ENCODE results near the gene HIVEP3. TPM values are rescaled to one million over a fixed set of nuclear protein-coding genes. Genes with fewer than 3 reads are reported as not detected.

The HIVEP3 gene
- total RNA-seq, 2 donors from 2014 or later = 13.3 to 25.0 TPM

GRCh38 chr1:41762777-41763176 is 155.9 kb downstream of the HIVEP3 start:
- Mint-ChIP-seq H3K9me3 (peaks cover 7 to 17% of the 10 kb centered on the region in 2 donors), H3K36me3 (peaks cover 0 to 7% of the 10 kb centered on the region in 2 donors), H3K27ac (no peak overlapping the region)
- DNase-seq (ENCODE audit: low spot score in 2 of 2) (no peak), ATAC-seq (no peak)

GRCh38 chr1:41762251-41762650 is 156.5 kb downstream of the HIVEP3 start:
- peaks cover 0 to 5% of the 10 kb centered on the region in 2 donors for H3K36me3 Mint-ChIP-seq
- no peak overlapping the region for H3K27ac Mint-ChIP-seq
- ATAC-seq = no peak
- no peak for DNase-seq (ENCODE audit: low spot score in 2 of 2)
- peaks cover 7 to 17% of the 10 kb centered on the region in 2 donors for H3K9me3 Mint-ChIP-seq

GRCh38 chr1:41758904-41759548 is 159.7 kb downstream of the HIVEP3 start:
- no peak for ATAC-seq
- Mint-ChIP-seq H3K27ac (no peak overlapping the region), H3K9me3 (peaks cover 7 to 17% of the 10 kb centered on the region in 2 donors), H3K36me3 (peaks cover 0 to 5% of the 10 kb centered on the region in 2 donors)
- DNase-seq (ENCODE audit: low spot score in 2 of 2) = no peak

- Mint-ChIP-seq H3K9me3 (peaks cover 7 to 17% of the 10 kb centered on the region in 2 donors), H3K36me3 (peaks cover 0 to 5% of the 10 kb centered on the region in 2 donors), H3K27ac (no peak overlapping the region)
- no peak for ATAC-seq
- DNase-seq (ENCODE audit: low spot score in 2 of 2) = no peak
Observed at GRCh38 chr1:41758500-41758899, 160.2 kb downstream of the HIVEP3 start.

- no peak for ATAC-seq
- Mint-ChIP-seq H3K9me3 (no peaks in the 10 kb centered on the region), H3K27ac (peak overlapping the region in 1 of 2 donors; percentile 10), H3K36me3 (peaks cover 0 to 6% of the 10 kb centered on the region in 2 donors)
- peak in 1 of 2 donors; percentile 44 for DNase-seq (ENCODE audit: low spot score in 2 of 2)
Observed at GRCh38 chr1:41754540-41754939, 164.2 kb downstream of the HIVEP3 start.

GRCh38 chr1:41752514-41753170 is 166.1 kb downstream of the HIVEP3 start:
- DNase-seq (ENCODE audit: low spot score in 2 of 2) (peak in 1 of 2 donors; percentile 44), ATAC-seq (peak; percentile 17 to 21)
- Mint-ChIP-seq H3K27ac (peak overlapping the region in 1 of 2 donors; percentile 69), H3K36me3 (peaks cover 0 to 6% of the 10 kb centered on the region in 2 donors), H3K9me3 (no peaks in the 10 kb centered on the region)

- DNase-seq (ENCODE audit: low spot score in 2 of 2) (peak in 1 of 2 donors; percentile 53), ATAC-seq (peak in 1 of 2 donors; percentile 63)
- Mint-ChIP-seq H3K9me3 (no peaks in the 10 kb centered on the region), H3K27ac (peak overlapping the region in 1 of 2 donors; percentile 78), H3K36me3 (peaks cover 0 to 6% of the 10 kb centered on the region in 2 donors)
Observed at GRCh38 chr1:41751804-41752513, 166.8 kb downstream of the HIVEP3 start.

GRCh38 chr1:41749991-41750745 is 168.6 kb downstream of the HIVEP3 start:
- DNase-seq (ENCODE audit: low spot score in 2 of 2) (peak in 1 of 2 donors; percentile 37), ATAC-seq (no peak)
- no peaks in the 10 kb centered on the region for H3K9me3 Mint-ChIP-seq
- H3K27ac Mint-ChIP-seq = no peak overlapping the region
- peaks cover 0 to 6% of the 10 kb centered on the region in 2 donors for H3K36me3 Mint-ChIP-seq

- ATAC-seq (no peak), DNase-seq (ENCODE audit: low spot score in 2 of 2) (no peak)
- H3K9me3 Mint-ChIP-seq = no peaks in the 10 kb centered on the region
- peaks cover 0 to 3% of the 10 kb centered on the region in 2 donors for H3K36me3 Mint-ChIP-seq
- no peak overlapping the region for H3K27ac Mint-ChIP-seq
Observed at GRCh38 chr1:41745022-41745421, 173.7 kb downstream of the HIVEP3 start.

- ATAC-seq (peak; percentile 7 to 10), DNase-seq (ENCODE audit: low spot score in 2 of 2) (no peak)
- no peaks in the 10 kb centered on the region for H3K36me3 Mint-ChIP-seq
- H3K9me3 Mint-ChIP-seq = no peaks in the 10 kb centered on the region
- H3K27ac Mint-ChIP-seq = peak overlapping the region; percentile 85 to 89
Observed at GRCh38 chr1:41743366-41743765, 175.4 kb downstream of the HIVEP3 start.

GRCh38 chr1:41742219-41742618 is 176.5 kb downstream of the HIVEP3 start:
- DNase-seq (ENCODE audit: low spot score in 2 of 2) (no peak), ATAC-seq (no peak)
- no peaks in the 10 kb centered on the region for H3K9me3 Mint-ChIP-seq
- H3K36me3 Mint-ChIP-seq = peaks cover 0 to 4% of the 10 kb centered on the region in 2 donors
- H3K27ac Mint-ChIP-seq = peak overlapping the region; percentile 5 to 89

GRCh38 chr1:41741244-41741643 is 177.5 kb downstream of the HIVEP3 start:
- Mint-ChIP-seq H3K9me3 (no peaks in the 10 kb centered on the region), H3K27ac (peak overlapping the region; percentile 12 to 89), H3K36me3 (peaks cover 0 to 4% of the 10 kb centered on the region in 2 donors)
- DNase-seq (ENCODE audit: low spot score in 2 of 2) (no peak), ATAC-seq (peak; percentile 15 to 53)

- H3K36me3 Mint-ChIP-seq = peaks cover 0 to 4% of the 10 kb centered on the region in 2 donors
- no peaks in the 10 kb centered on the region for H3K9me3 Mint-ChIP-seq
- DNase-seq (ENCODE audit: low spot score in 2 of 2) (peak in 1 of 2 donors; percentile 47), ATAC-seq (peak; percentile 30 to 67)
- H3K27ac Mint-ChIP-seq = peak overlapping the region; percentile 12 to 89
Observed at GRCh38 chr1:41740630-41741239, 178.0 kb downstream of the HIVEP3 start.

- peak overlapping the region; percentile 85 to 89 for H3K27ac Mint-ChIP-seq
- ATAC-seq (no peak), DNase-seq (ENCODE audit: low spot score in 2 of 2) (no peak)
- no peaks in the 10 kb centered on the region for H3K9me3 Mint-ChIP-seq
- peaks cover 0 to 4% of the 10 kb centered on the region in 2 donors for H3K36me3 Mint-ChIP-seq
Observed at GRCh38 chr1:41740058-41740457, 178.7 kb downstream of the HIVEP3 start.

GRCh38 chr1:41739061-41739955 is 179.4 kb downstream of the HIVEP3 start:
- Mint-ChIP-seq H3K36me3 (peaks cover 0 to 4% of the 10 kb centered on the region in 2 donors), H3K9me3 (no peaks in the 10 kb centered on the region), H3K27ac (peak overlapping the region; percentile 89 to 97)
- DNase-seq (ENCODE audit: low spot score in 2 of 2) (peak; percentile 68 to 91), ATAC-seq (peak; percentile 52 to 75)
